Measurements from ENCODE around the gene ARHGAP30. TPM values are rescaled to one million over a fixed set of nuclear protein-coding genes. Genes with fewer than 3 reads are reported as not detected.
"Not testable (repeated sequence)": the region's sequence is repeated elsewhere in the genome, so short reads cannot be mapped to it uniquely, and the experiment has no call there.

ARHGAP30 gene
- 0.02 TPM for polyA plus RNA-seq (2013, experiment 1 of 2; ENCODE audit: insufficient read length)
- polyA plus RNA-seq (2013, experiment 2 of 2; ENCODE audit: insufficient read length), result 0.11 TPM

- DNase-seq, result no peak
Measured at GRCh38 chr1:161069731-161070270, at the start of gene ARHGAP30. Gene ARHGAP30, minus strand, starts transcription at chr1:161069891. Its CDS starts 267 bp downstream, at chr1:161069624.

- peak; percentile 79 for DNase-seq
Measured at GRCh38 chr1:161117759-161118581, 48.3 kb upstream of the ARHGAP30 start, which contains the start of the genes NIT1 and PFDN2. Gene NIT1, plus strand, starts transcription at chr1:161118105. Its CDS starts 72 bp downstream, at chr1:161118177. Gene PFDN2, minus strand, starts transcription at chr1:161118037. Its CDS starts 11 bp downstream, at chr1:161118026.

GRCh38 chr1:161115961-161116360 is 46.3 kb upstream of the ARHGAP30 start:
- not testable (repeated sequence) for DNase-seq

- DNase-seq, result peak; percentile 47
Measured at GRCh38 chr1:161115132-161115711, 45.5 kb upstream of the ARHGAP30 start.

- no peak for DNase-seq
Measured at GRCh38 chr1:161114556-161114955, 44.9 kb upstream of the ARHGAP30 start.

- DNase-seq, result no peak
Measured at GRCh38 chr1:161113915-161114314, 44.2 kb upstream of the ARHGAP30 start.

- no peak for DNase-seq
Measured at GRCh38 chr1:161111527-161111926, 41.8 kb upstream of the ARHGAP30 start.

GRCh38 chr1:161111117-161111516 is 41.4 kb upstream of the ARHGAP30 start:
- no peak for DNase-seq

- no peak for DNase-seq
Measured at GRCh38 chr1:161106431-161106830, 36.7 kb upstream of the ARHGAP30 start.

- no peak for DNase-seq
Measured at GRCh38 chr1:161100556-161100955, 30.9 kb upstream of the ARHGAP30 start.

GRCh38 chr1:161099090-161099802 is 29.6 kb upstream of the ARHGAP30 start:
- DNase-seq, result no peak

GRCh38 chr1:161098210-161099068 is 28.7 kb upstream of the ARHGAP30 start, which contains the start of gene KLHDC9:
Gene KLHDC9, plus strand, starts transcription at chr1:161098361. Its CDS starts 175 bp downstream, at chr1:161098536.
- no peak for DNase-seq

GRCh38 chr1:161096530-161096929 is 26.8 kb upstream of the ARHGAP30 start:
- DNase-seq, result no peak

GRCh38 chr1:161096015-161096414 is 26.3 kb upstream of the ARHGAP30 start:
- DNase-seq, result no peak

GRCh38 chr1:161095230-161095629 is 25.5 kb upstream of the ARHGAP30 start:
- no peak for DNase-seq

GRCh38 chr1:161094481-161094880 is 24.8 kb upstream of the ARHGAP30 start:
- DNase-seq, result no peak

GRCh38 chr1:161092621-161093028 is 22.9 kb upstream of the ARHGAP30 start:
- DNase-seq, result no peak

- no peak for DNase-seq
Measured at GRCh38 chr1:161091796-161092507, 22.3 kb upstream of the ARHGAP30 start.

- no peak for DNase-seq
Measured at GRCh38 chr1:161091093-161091492, 21.4 kb upstream of the ARHGAP30 start.

- DNase-seq, result no peak
Measured at GRCh38 chr1:161090617-161091016, 20.9 kb upstream of the ARHGAP30 start.

GRCh38 chr1:161089938-161090337 is 20.2 kb upstream of the ARHGAP30 start:
- DNase-seq, result no peak

Data from fibroblast of skin of back (primary cell).